B cell (primary cell): ENCODE data around the gene LEPROT. TPM values are rescaled to one million over a fixed set of nuclear protein-coding genes. Genes with fewer than 3 reads are reported as not detected.

Experiments
- ATAC-seq: fragments of 200-7000 bp; cut with Tn5 transposase; one replicate; pipeline ENCODE4 v1.10.0; 2021; ENCODE audit warnings: low read depth, mild to moderate bottlenecking, moderate number of reproducible peaks, moderate library complexity
- CTCF ChIA-PET: fragments of 350-600 bp; sonication (Branson Sonifier 250); formaldehyde crosslinking; loops from one replicate; lab custom pipeline; 2021; ENCODE audit warnings: antibody characterized with exemption, inconsistent platforms; lab: Charles Lee
- POLR2A ChIA-PET: fragments of 350-600 bp; sonication (Branson Sonifier 250); formaldehyde crosslinking; loops from one replicate; lab custom pipeline; 2021; ENCODE audit warnings: antibody characterized with exemption; lab: Charles Lee
- DNase-seq: peaks from one replicate; pipeline ENCODE4 v3.0.0; 2013
- H2AFZ ChIP-seq: 2 replicates; pipeline ENCODE4 v1.6.1; 2012; ENCODE audit warnings: mild to moderate bottlenecking, low read depth, low read length; ENCODE audit not compliant: insufficient read depth, poor library complexity, severe bottlenecking
- H3K27ac ChIP-seq, 2 donors: 1 replicate in 1 of 2; 2 replicates in 1 of 2; pipeline ENCODE4 v1.5.1; 2012 to 2013; ENCODE audit warnings: low read length in 2 of 2, mild to moderate bottlenecking in 2 of 2, moderate library complexity in 1 of 2
- H3K27me3 ChIP-seq, 4 experiments: fragments of 200-600 bp in 1 of 4; sonication (generic) in 1 of 4; replicated peaks in 1 of 4; 1 replicate in 2 of 4; 2 replicates in 2 of 4; pipeline versions ENCODE4 v1.6.1 to v1.7.0; 2013 to 2016; ENCODE audit warnings: low read length in 3 of 4, mild to moderate bottlenecking in 2 of 4, mixed read lengths in 1 of 4, moderate library complexity in 1 of 4; ENCODE audit not compliant: insufficient read depth in 4 of 4, control insufficient read depth in 3 of 4; ENCODE audit errors: control extremely low read depth in 1 of 4
- H3K36me3 ChIP-seq, 2 experiments: replicated peaks in 1 of 2; 1 replicate in 1 of 2; 2 replicates in 1 of 2; pipeline versions ENCODE4 v1.6.1 to v1.7.1; 2013; ENCODE audit warnings: low read length in 1 of 2; ENCODE audit not compliant: insufficient read depth in 2 of 2, control insufficient read depth in 1 of 2; ENCODE audit errors: control extremely low read depth in 1 of 2, extremely low read depth in 1 of 2
- H3K4me1 ChIP-seq, 2 donors: fragments of 200-600 bp in 1 of 2; sonication (generic) in 1 of 2; 1 replicate in 1 of 2; 2 replicates in 1 of 2; pipeline versions ENCODE4 v1.5.1 to v1.6.1; 2013 to 2017; ENCODE audit warnings: low read length in 2 of 2; ENCODE audit not compliant: control insufficient read depth in 2 of 2, insufficient read depth in 2 of 2
- H3K4me2 ChIP-seq: replicated peaks from 2 replicates; pipeline ENCODE3; 2012; ENCODE audit warnings: mild to moderate bottlenecking, low read depth, low read length; ENCODE audit not compliant: poor library complexity, severe bottlenecking
- H3K4me3 ChIP-seq, 5 experiments: fragments of 200-600 bp in 1 of 5; sonication (generic) in 1 of 5; 1 replicate in 3 of 5; 2 replicates in 2 of 5; pipeline versions ENCODE4 v1.5.1 to v1.7.0; 2011 to 2016; ENCODE audit warnings: low read length in 4 of 5, mild to moderate bottlenecking in 4 of 5, low read depth in 2 of 5, control low read depth in 1 of 5, moderate library complexity in 1 of 5; ENCODE audit not compliant: insufficient read depth in 1 of 5; ENCODE audit errors: control extremely low read depth in 1 of 5, extremely low read depth in 1 of 5
- H3K79me2 ChIP-seq: fragments of 200-600 bp; sonication (generic); one replicate; pipeline ENCODE4 v1.6.0; 2016; ENCODE audit warnings: low read length; ENCODE audit not compliant: control insufficient read depth, insufficient read depth
- H3K9ac ChIP-seq: fragments of 200-600 bp; sonication (generic); 2 replicates; pipeline ENCODE4 v1.6.1; 2017; ENCODE audit warnings: mild to moderate bottlenecking, low read length, moderate library complexity
- H3K9me3 ChIP-seq, 3 donors: one replicate each; pipeline versions ENCODE4 v1.6.1 to v1.7.1; 2013; ENCODE audit warnings: low read length in 2 of 3; ENCODE audit not compliant: control insufficient read depth in 2 of 3, insufficient read depth in 1 of 3; ENCODE audit errors: control extremely low read depth in 1 of 3
- H4K20me1 ChIP-seq: 2 replicates; pipeline ENCODE4 v1.6.0; 2012; ENCODE audit warnings: mild to moderate bottlenecking, low read length; ENCODE audit not compliant: insufficient read depth, control insufficient read depth, poor library complexity, severe bottlenecking
- H3K27ac Mint-ChIP-seq: one replicate; pipeline ENCODE4 v1.8.0; 2021; ENCODE audit warnings: mixed read lengths
- H3K27me3 Mint-ChIP-seq: one replicate; pipeline ENCODE4 v1.8.0; 2021; ENCODE audit warnings: mixed read lengths
- H3K4me1 Mint-ChIP-seq: one replicate; pipeline ENCODE4 v1.8.0; 2021; ENCODE audit warnings: mixed read lengths
- H3K4me3 Mint-ChIP-seq: one replicate; pipeline ENCODE4 v1.8.0; 2021; ENCODE audit warnings: mixed read lengths
- H3K9me3 Mint-ChIP-seq: one replicate; pipeline ENCODE4 v1.8.0; 2022; ENCODE audit warnings: mixed read lengths; ENCODE audit not compliant: insufficient read depth
- CTCF ChIP-seq: fragments of 200-600 bp; IDR thresholded peaks from one replicate; pipeline ENCODE4 v1.8.0; 2022; ENCODE audit warnings: antibody characterized with exemption, mild to moderate bottlenecking
- EZH2 ChIP-seq: IDR thresholded peaks from 2 replicates; pipeline ENCODE4 v1.6.1; 2012; ENCODE audit warnings: borderline replicate concordance, low read depth, mild to moderate bottlenecking, moderate library complexity, low read length; ENCODE audit not compliant: insufficient read depth, poor library complexity, severe bottlenecking
- intact Hi-C: fragments of 100-400 bp; cut with micrococcal nuclease; formaldehyde crosslinking; loops from one replicate; pipeline ENCODE4 v1.10.0; 2022
- polyA plus RNA-seq: library from polyadenylated mRNA; depleted of rRNA; stranded (reverse); fragments of >200 nt; gene quantifications from 2 replicates; pipeline ENCODE4 v1.2.3, GENCODE V29; 2012
- total RNA-seq, 2 donors: library from RNA; stranded (reverse); fragments of 120-200 nt in 1 of 2; gene quantifications; 1 replicate in 1 of 2; 2 replicates in 1 of 2; pipeline versions ENCODE4 v1.2.3 to v1.2.4, GENCODE V29; 2013 to 2022

The LEPROT gene
- total and polyA plus RNA-seq, 2 donors (not counting 1 experiment from before 2014, with no cell fraction given) = 9.7 to 26.5 TPM

DNA sequence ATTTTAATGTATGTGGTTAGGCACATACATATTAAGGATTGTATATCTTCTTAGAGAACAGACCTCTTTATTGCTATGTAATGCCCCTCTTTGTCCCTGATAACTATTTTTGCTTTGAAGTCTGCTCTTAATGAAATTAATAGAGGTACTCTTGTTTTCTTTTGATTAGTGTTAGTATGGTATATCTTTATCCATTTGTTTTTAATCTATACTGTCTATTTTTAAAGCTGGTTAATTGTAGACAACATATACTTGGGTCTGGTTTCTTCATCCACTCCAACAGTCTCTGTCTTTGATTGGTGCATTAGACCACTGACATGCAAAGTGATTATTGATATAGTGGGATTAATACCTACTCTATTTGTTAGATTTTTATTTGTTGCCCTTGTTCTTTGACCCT, 36.0 kb downstream of the LEPROT start:
- H3K4me1 ChIP-seq = no peaks in the 10 kb centered on the region

DNA sequence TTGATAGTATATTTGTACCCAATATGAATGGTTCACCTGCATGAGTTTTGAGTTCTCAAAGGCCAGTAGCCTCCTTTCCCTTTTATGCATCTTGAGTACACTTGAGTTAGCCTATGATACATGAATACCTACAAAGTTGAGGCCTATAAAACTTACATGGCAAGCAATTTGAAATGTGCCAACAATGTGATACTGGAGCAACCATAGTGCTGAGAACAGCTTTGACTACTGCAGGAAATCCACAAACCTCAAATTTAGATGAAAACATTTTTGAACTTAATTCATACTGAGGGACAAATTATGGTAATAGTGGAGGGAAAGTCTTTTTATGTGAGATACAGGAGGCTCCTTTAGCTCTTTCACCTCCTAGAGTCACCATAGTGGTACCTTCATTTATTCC, 37.4 kb downstream of the LEPROT start:
- Histone ChIP-seq H4K20me1 (no peaks in the 10 kb centered on the region), H2AFZ (no peak overlapping the region), H3K27ac (no peak overlapping the region), H3K4me2 (no peak overlapping the region), H3K4me1 (no peaks in the 10 kb centered on the region), H3K9me3 (no peaks in the 10 kb centered on the region), H3K36me3 (no peaks in the 10 kb centered on the region), H3K4me3 (no peak overlapping the region), H3K27me3 (no peaks in the 10 kb centered on the region), H3K9ac (no peak overlapping the region), H3K79me2 (no peaks in the 10 kb centered on the region)
- POLR2A ChIA-PET = no interaction called here
- CTCF ChIA-PET = no interaction called here
- no peak overlapping the region for H3K27ac Mint-ChIP-seq
- no peaks in the 10 kb centered on the region for H3K4me1 Mint-ChIP-seq
- ATAC-seq (no peak), DNase-seq (no peak)
- intact Hi-C loops = no loop called here
- TF ChIP-seq EZH2 (no peak), CTCF (no peak)
- H3K9me3 Mint-ChIP-seq = no peaks in the 10 kb centered on the region
- H3K4me3 Mint-ChIP-seq = no peak overlapping the region
- no peaks in the 10 kb centered on the region for H3K27me3 Mint-ChIP-seq

More for the DNA sequence above, 36.0 kb downstream of the LEPROT start:
- H2AFZ ChIP-seq = no peak overlapping the region
- Mint-ChIP-seq H3K27me3 (no peaks in the 10 kb centered on the region), H3K4me1 (no peaks in the 10 kb centered on the region), H3K9me3 (no peaks in the 10 kb centered on the region), H3K27ac (no peak overlapping the region), H3K4me3 (no peak overlapping the region)
- H3K9ac ChIP-seq = no peak overlapping the region
- no peak overlapping the region for H3K27ac ChIP-seq
- ATAC-seq (no peak), DNase-seq (no peak)
- H3K36me3 ChIP-seq = no peaks in the 10 kb centered on the region
- H3K9me3 ChIP-seq = no peaks in the 10 kb centered on the region
- TF ChIP-seq EZH2 = no peak
- TF ChIP-seq CTCF = no peak
- intact Hi-C loops = no loop called here
- no peak overlapping the region for H3K4me3 ChIP-seq
- H3K4me2 ChIP-seq = no peak overlapping the region
- no peaks in the 10 kb centered on the region for H3K27me3 ChIP-seq
- POLR2A ChIA-PET = no interaction called here
- H4K20me1 ChIP-seq = no peaks in the 10 kb centered on the region
- H3K79me2 ChIP-seq = no peaks in the 10 kb centered on the region
- CTCF ChIA-PET = no interaction called here
